ENCODE data around the gene HSPB7. TPM values are rescaled to one million over a fixed set of nuclear protein-coding genes. Genes with fewer than 3 reads are reported as not detected.
"Not testable (repeated sequence)": the region's sequence is repeated elsewhere in the genome, so short reads cannot be mapped to it uniquely, and the experiment has no call there.

HSPB7 gene
- polyA plus RNA-seq (2012; ENCODE audit: insufficient read depth, insufficient read length), result not detected

- no peak within 1 kb of the TSS for H3K4me3 ChIP-seq (ENCODE audit: low read length)
Observed at GRCh38 chr1:16017461-16018303, at the start of gene HSPB7. Gene HSPB7 (minus strand): TSS chr1:16018043. CDS start chr1:16017963, 80 bp downstream.

GRCh38 chr1:16067127-16067768 lies 49.4 kb upstream of the HSPB7 start:
- DNase-seq (ENCODE audit: low read depth, low spot score), result no peak
- H3K4me3 ChIP-seq (ENCODE audit: low read length), result no peak overlapping the region

More at GRCh38 chr1:16017461-16018303, at the start of gene HSPB7:
- no peak for DNase-seq (ENCODE audit: low read depth, low spot score)

GRCh38 chr1:16066245-16066644 lies 48.4 kb upstream of the HSPB7 start:
- no peak for DNase-seq (ENCODE audit: low read depth, low spot score)
- H3K4me3 ChIP-seq (ENCODE audit: low read length), result no peak overlapping the region

GRCh38 chr1:16065269-16065576 lies 47.4 kb upstream of the HSPB7 start:
- H3K4me3 ChIP-seq (ENCODE audit: low read length), result no peak overlapping the region
- no peak for DNase-seq (ENCODE audit: low read depth, low spot score)

- DNase-seq (ENCODE audit: low read depth, low spot score), result no peak
- H3K4me3 ChIP-seq (ENCODE audit: low read length), result no peak overlapping the region
Observed at GRCh38 chr1:16064536-16065268, 46.9 kb upstream of the HSPB7 start.

- no peak overlapping the region for H3K4me3 ChIP-seq (ENCODE audit: low read length)
- DNase-seq (ENCODE audit: low read depth, low spot score), result no peak
Observed at GRCh38 chr1:16063921-16064320, 46.1 kb upstream of the HSPB7 start.

- no peak overlapping the region for H3K4me3 ChIP-seq (ENCODE audit: low read length)
- no peak for DNase-seq (ENCODE audit: low read depth, low spot score)
Observed at GRCh38 chr1:16063226-16063829, 45.5 kb upstream of the HSPB7 start.

- not testable (repeated sequence) for H3K4me3 ChIP-seq (ENCODE audit: low read length); DNase-seq (ENCODE audit: low read depth, low spot score)
Observed at GRCh38 chr1:16062687-16063075, 44.8 kb upstream of the HSPB7 start.

- not testable (repeated sequence) for H3K4me3 ChIP-seq (ENCODE audit: low read length); DNase-seq (ENCODE audit: low read depth, low spot score)
Observed at GRCh38 chr1:16061989-16062686, 44.3 kb upstream of the HSPB7 start.

- DNase-seq (ENCODE audit: low read depth, low spot score), result no peak
- H3K4me3 ChIP-seq (ENCODE audit: low read length), result no peak overlapping the region
Observed at GRCh38 chr1:16061266-16061665, 43.4 kb upstream of the HSPB7 start.

GRCh38 chr1:16058394-16059120 lies 40.7 kb upstream of the HSPB7 start:
- not testable (repeated sequence) for DNase-seq (ENCODE audit: low read depth, low spot score); H3K4me3 ChIP-seq (ENCODE audit: low read length)

- DNase-seq (ENCODE audit: low read depth, low spot score); H3K4me3 ChIP-seq (ENCODE audit: low read length): not testable (repeated sequence)
Observed at GRCh38 chr1:16057314-16057915, 39.6 kb upstream of the HSPB7 start.

- not testable (repeated sequence) for H3K4me3 ChIP-seq (ENCODE audit: low read length); DNase-seq (ENCODE audit: low read depth, low spot score)
Observed at GRCh38 chr1:16056521-16056912, 38.7 kb upstream of the HSPB7 start.

GRCh38 chr1:16055613-16056520 lies 38.0 kb upstream of the HSPB7 start:
- DNase-seq (ENCODE audit: low read depth, low spot score), result peak; percentile 77
- no peak overlapping the region for H3K4me3 ChIP-seq (ENCODE audit: low read length)

GRCh38 chr1:16054598-16055540 lies 37.0 kb upstream of the HSPB7 start:
- no peak overlapping the region for H3K4me3 ChIP-seq (ENCODE audit: low read length)
- no peak for DNase-seq (ENCODE audit: low read depth, low spot score)
